Measurements from ENCODE around the gene MCL1.
A peak's percentile ranks its signal among the peaks of the same experiment; 100 is the strongest.
"Not testable (repeated sequence)": the region's sequence is repeated elsewhere in the genome, so short reads cannot be mapped to it uniquely, and the experiment has no call there.

The MCL1 gene

DNA sequence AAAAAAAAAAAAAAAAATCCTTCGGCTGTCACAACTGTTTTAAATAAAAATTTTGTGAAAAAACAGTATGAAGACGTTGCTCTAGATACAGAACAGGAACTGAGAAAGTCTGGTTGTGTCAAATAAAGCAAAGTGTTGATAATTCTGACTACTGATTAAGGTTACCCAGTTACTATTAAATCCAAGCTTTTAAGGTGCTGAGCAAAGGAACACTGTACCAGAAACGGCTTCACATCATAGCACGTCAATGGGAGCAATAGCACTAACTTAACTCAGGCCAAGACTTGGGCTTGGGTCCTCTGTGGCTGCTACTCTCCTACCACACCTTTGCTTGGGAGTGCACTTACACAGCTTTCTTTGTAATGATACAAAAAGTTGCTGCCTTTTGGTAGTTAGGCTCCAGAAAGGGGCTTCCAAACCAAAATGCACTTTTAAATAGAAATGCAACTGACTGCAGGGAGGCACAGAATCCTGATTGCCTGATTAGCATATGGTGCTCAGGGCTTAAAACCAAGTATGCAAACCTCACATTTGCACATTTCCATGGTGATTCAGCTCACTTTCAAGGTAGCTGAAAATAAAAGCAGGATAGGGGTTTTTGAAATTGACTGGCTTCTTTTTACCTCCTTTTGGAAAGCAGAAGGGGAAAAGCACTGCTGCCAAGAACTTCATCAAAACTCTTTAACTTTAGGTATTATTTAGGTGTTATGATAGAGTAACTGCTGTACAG lies 6.3 kb downstream of the MCL1 start:
- DNase-seq (ENCODE audit: low read depth in 4 of 4, low spot score in 1 of 4), result no peak

GRCh38 chr1:150568594-150568966 lies 10.8 kb downstream of the MCL1 start:
- no peak for DNase-seq (ENCODE audit: low read depth in 4 of 4, low spot score in 1 of 4)

DNA sequence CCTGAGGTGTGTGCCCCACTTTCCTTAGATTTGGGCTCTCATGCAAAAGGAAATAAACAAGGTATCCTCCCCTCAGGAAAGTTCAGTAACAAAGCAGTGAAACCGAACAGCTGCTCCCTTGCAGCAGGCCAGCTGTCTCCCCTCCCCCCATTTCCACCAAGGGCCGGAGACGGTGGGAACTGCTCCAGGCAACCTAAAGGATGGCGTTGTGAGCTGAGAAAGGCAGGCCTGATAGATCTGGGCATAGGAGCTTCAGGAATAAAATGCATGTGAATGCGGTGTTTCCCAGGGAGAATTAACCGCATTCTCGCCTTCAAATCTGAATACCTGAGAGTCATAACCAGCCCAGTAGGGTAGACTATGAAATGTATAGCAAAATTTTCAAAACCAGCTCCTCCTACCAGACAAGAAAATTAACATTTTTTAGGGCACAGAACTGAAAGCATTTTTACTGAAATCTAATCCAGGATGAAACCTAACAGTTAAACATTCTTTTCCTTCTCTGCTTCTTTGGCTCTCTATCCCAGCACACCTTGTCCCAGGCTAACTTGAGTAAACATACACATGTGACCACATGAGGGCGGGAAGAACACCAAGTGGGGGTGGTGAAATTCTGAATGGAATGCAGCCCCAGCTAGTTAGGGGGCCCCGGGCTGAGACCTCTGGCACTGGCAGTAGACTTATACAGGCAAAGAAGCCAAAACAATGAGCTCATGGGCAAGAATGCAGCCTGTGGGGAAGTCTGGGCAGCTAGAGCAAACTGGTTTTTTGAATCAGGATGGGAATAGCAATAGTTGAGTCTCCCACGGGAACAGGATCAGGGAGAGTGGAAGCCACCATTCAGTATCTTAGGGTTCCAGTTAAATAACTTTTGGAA lies 11.5 kb downstream of the MCL1 start:
- DNase-seq (ENCODE audit: low read depth in 4 of 4, low spot score in 1 of 4), result no peak

DNA sequence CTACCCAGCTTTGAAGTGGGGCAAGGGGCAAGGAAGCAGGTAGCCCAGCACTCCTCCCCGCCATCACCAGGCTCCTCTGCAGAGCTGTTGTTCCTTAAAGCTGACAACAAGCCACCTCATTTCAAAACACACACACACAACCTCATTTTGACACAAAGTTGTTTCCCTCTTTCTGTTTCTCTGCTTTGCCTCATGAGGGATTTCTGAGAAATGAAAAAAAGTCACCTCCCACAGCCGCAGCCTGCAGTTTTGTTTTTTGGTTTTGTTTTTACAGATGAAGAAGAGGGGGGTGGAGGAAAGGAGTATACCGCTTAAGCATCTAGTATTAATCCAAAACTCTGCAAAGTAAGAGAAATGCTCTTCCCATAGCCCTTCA lies 12.1 kb downstream of the MCL1 start:
- peak in 1 of 4 experiments; percentile 42 for DNase-seq (ENCODE audit: low read depth in 4 of 4, low spot score in 1 of 4)

- no peak for DNase-seq (ENCODE audit: low read depth in 4 of 4, low spot score in 1 of 4)
These were observed 12.6 kb downstream of the MCL1 start for GRCh38 chr1:150566589-150567340.

- DNase-seq (ENCODE audit: low read depth in 4 of 4, low spot score in 1 of 4), result not testable (repeated sequence)
These were observed 14.0 kb downstream of the MCL1 start for GRCh38 chr1:150565240-150565991.

DNA sequence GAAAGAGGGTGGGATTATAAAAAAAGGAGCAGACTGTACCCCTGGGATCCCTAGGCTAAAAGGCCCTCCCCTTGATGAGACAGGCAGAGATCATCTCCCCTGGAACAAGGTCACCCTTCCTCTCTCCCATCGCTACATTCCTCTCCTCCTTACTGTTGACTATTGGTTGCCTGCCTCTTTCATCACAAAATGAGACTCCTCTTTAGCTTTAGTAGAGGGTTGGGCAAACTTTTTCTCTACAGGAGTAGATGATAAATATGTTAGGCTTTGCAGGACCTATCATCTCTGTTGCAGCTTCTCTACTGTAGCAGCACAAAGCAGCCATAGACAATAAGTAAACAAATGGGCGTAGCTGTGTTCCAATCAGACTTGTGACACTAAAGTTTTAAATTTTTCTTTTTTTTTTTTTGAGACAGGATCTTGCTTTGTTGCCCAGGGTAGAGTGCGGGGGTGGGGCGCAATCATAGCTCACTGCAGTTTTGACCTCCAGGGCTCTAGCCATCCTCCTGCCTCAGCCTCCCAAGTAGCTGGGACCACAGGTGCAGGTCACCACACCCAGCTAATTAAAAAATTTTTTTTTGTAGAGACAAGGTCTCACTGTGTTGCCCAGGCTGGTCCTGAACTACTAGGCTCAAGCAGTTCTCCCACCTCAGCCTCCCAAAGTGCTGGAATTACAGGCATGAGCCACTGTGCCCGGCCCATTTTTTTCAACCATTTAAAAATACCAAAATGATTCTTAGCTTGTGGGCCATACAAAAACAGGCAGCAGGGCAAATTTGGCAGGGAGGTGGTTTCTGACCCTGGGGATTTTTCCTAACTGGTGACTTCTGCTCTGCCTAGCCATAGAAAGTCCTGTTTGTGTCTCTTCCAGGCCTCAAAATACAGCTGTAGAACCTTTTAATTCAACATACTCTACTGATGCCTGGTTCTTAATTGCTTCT lies 15.1 kb downstream of the MCL1 start:
- no peak for DNase-seq (ENCODE audit: low read depth in 4 of 4, low spot score in 1 of 4)

GRCh38 chr1:150563340-150564038 lies 15.9 kb downstream of the MCL1 start:
- DNase-seq (ENCODE audit: low read depth in 4 of 4, low spot score in 1 of 4), result no peak

- peak; percentile 45 to 77 (median 60) for DNase-seq (ENCODE audit: low read depth in 4 of 4, low spot score in 1 of 4)
These were observed 16.7 kb downstream of the MCL1 start for GRCh38 chr1:150562446-150563339.

DNA sequence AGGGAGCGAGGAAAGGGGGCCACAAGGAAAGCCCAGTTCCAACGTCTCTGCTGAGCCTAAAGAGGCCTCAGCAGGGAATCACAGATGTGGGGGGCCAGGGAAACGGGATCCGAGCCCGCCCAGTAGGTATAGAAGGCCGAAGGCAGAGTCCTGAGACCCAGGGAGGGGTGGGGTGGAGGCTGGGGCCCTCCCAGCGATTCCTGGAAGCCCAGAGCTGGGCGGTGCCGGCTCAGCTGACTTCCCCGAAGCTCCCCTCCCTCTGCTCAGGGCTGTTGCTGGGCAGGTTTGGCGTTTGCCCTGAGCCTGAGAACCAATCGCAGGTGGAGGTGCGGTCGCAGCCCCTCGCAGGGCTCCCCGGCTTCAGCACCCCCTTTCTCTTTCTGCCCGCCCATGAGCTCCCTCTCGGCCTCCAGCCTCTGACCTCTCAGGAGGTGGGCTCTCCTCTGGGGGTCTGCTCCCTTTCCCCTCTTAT lies 17.4 kb downstream of the MCL1 start:
- DNase-seq (ENCODE audit: low read depth in 4 of 4, low spot score in 1 of 4), result peak; percentile 70 to 86 (median 77)

GRCh38 chr1:150561254-150561973 lies 18.0 kb downstream of the MCL1 start:
- peak in 2 of 4 experiments; percentile 46 to 66 for DNase-seq (ENCODE audit: low read depth in 4 of 4, low spot score in 1 of 4)

- peak; percentile 58 to 79 (median 75) for DNase-seq (ENCODE audit: low read depth in 4 of 4, low spot score in 1 of 4)
These were observed 18.7 kb downstream of the MCL1 start for GRCh38 chr1:150560576-150561253.

DNA sequence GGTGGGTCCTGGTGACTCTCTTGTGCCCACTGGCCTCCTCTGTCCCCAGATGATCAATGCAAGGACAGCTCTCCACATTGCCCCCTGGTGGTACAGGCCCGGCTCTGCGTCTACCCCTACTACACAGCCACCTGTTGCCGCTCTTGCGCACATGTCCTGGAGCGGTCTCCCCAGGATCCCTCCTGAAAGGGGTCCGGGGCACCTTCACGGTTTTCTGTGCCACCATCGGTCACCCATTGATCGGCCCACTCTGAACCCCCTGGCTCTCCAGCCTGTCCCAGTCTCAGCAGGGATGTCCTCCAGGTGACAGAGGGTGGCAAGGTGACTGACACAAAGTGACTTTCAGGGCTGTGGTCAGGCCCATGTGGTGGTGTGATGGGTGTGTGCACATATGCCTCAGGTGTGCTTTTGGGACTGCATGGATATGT lies 19.4 kb downstream of the MCL1 start:
- DNase-seq (ENCODE audit: low read depth in 4 of 4, low spot score in 1 of 4), result peak; percentile 59 to 70 (median 63)

- no peak for DNase-seq (ENCODE audit: low read depth in 4 of 4, low spot score in 1 of 4)
These were observed 19.8 kb downstream of the MCL1 start for GRCh38 chr1:150559656-150560010.

DNA sequence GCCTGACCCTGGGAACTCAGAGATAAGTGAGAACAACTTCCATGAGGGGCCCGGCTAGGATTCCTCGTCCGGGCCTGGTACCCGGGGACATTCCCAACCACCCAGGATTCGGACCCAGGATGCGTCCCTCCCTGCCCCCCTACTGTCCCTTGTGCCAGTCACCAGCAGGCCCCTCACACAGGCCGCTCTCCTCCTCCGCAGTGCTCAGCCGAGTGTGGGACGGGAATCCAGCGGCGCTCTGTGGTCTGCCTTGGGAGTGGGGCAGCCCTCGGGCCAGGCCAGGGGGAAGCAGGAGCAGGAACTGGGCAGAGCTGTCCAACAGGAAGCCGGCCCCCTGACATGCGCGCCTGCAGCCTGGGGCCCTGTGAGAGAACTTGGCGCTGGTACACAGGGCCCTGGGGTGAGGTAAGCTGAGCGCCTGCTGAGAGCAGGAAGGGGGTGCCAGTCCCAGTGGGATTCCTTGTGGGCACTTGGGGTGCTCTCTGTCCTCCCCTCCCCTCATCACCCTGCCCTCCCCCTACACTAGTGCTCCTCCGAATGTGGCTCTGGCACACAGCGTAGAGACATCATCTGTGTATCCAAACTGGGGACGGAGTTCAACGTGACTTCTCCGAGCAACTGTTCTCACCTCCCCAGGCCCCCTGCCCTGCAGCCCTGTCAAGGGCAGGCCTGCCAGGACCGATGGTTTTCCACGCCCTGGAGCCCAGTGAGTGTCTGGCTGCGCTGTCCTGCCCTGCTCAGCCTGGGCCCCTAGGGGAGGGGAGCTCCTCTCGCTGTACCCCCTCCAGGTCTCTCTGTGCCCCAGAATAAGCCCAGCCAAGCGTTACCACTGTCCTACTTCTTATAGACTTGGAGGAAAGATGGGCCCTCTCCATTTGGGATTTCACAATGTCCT lies 20.4 kb downstream of the MCL1 start:
- DNase-seq (ENCODE audit: low read depth in 4 of 4, low spot score in 1 of 4), result no peak

GRCh38 chr1:150558303-150558704 lies 21.1 kb downstream of the MCL1 start:
- no peak for DNase-seq (ENCODE audit: low read depth in 4 of 4, low spot score in 1 of 4)

Measured in stimulated activated CD4-positive, alpha-beta T cell treated with anti-CD3 and anti-CD28 coated beads, Interleukin-1b, Interleukin-23, amount 100 ng/mL, for 24 hours (primary cell).